Endodermal cell (in vitro differentiated cells): Measurements from ENCODE around the gene PAIP2. TPM values are rescaled to one million over a fixed set of nuclear protein-coding genes. Genes with fewer than 3 reads are reported as not detected.
"Not testable (repeated sequence)": the region's sequence is repeated elsewhere in the genome, so short reads cannot be mapped to it uniquely, and the experiment has no call there.

Experiments
- DNase-seq: peaks from one replicate; pipeline ENCODE4 v3.0.0-alpha.2; 2017
- H3K27ac ChIP-seq: 2 replicates; pipeline ENCODE4 v1.5.1; 2013; ENCODE audit warnings: mild to moderate bottlenecking, low read depth, low read length, moderate library complexity
- H3K27me3 ChIP-seq: 2 replicates; pipeline ENCODE4 v1.6.1; 2013; ENCODE audit warnings: mild to moderate bottlenecking, low read length, moderate library complexity; ENCODE audit not compliant: insufficient read depth, control insufficient read depth, poor library complexity, severe bottlenecking
- H3K36me3 ChIP-seq: 2 replicates; pipeline ENCODE4 v1.7.0; 2013; ENCODE audit warnings: mild to moderate bottlenecking, low read length, moderate library complexity; ENCODE audit not compliant: control insufficient read depth, insufficient read depth
- H3K4me1 ChIP-seq: one replicate; pipeline ENCODE4 v1.7.0; 2013; ENCODE audit warnings: low read length; ENCODE audit not compliant: control insufficient read depth, insufficient read depth
- H3K4me3 ChIP-seq: 2 replicates; pipeline ENCODE4 v1.5.1; 2013; ENCODE audit warnings: mild to moderate bottlenecking, low read length, moderate library complexity
- H3K9ac ChIP-seq: 2 replicates; pipeline ENCODE4 v1.6.1; 2013; ENCODE audit warnings: mild to moderate bottlenecking, low read length, moderate library complexity; ENCODE audit not compliant: poor library complexity, severe bottlenecking; ENCODE audit errors: extremely low read depth
- H3K9me3 ChIP-seq: 2 replicates; pipeline ENCODE4 v1.6.1; 2013; ENCODE audit warnings: mild to moderate bottlenecking, low read length, moderate library complexity; ENCODE audit not compliant: control insufficient read depth
- H3K27ac Mint-ChIP-seq: 2 replicates; pipeline ENCODE4 v1.8.0; 2020; ENCODE audit warnings: mixed read lengths
- H3K27me3 Mint-ChIP-seq: 2 replicates; pipeline ENCODE4 v1.8.0; 2021; ENCODE audit warnings: mild to moderate bottlenecking, mixed read lengths; ENCODE audit not compliant: insufficient read depth
- H3K36me3 Mint-ChIP-seq: 2 replicates; pipeline ENCODE4 v1.8.0; 2020; ENCODE audit warnings: low read depth, mixed read lengths
- H3K4me1 Mint-ChIP-seq: 2 replicates; pipeline ENCODE4 v1.8.0; 2020; ENCODE audit warnings: mixed read lengths
- H3K4me3 Mint-ChIP-seq: 2 replicates; pipeline ENCODE4 v1.8.0; 2020; ENCODE audit warnings: mild to moderate bottlenecking, moderate library complexity, mixed read lengths
- H3K9me3 Mint-ChIP-seq: 2 replicates; pipeline ENCODE4 v1.8.0; 2020; ENCODE audit warnings: mild to moderate bottlenecking, mixed read lengths
- CTCF ChIP-seq: fragments of 200-600 bp; sonication (generic); conservative IDR thresholded peaks from 2 replicates; pipeline ENCODE4 v1.5.0; 2021; ENCODE audit warnings: antibody characterized with exemption, mild to moderate bottlenecking
- WGBS, 2 experiments: methylation state at CpG; one replicate each; pipeline versions ENCODE4 v1.1.5 to v1.1.7; 2013; ENCODE audit warnings: missing lambda C conversion rate in 2 of 2, mixed read lengths in 1 of 2; ENCODE audit not compliant: insufficient coverage in 1 of 2, insufficient read length in 1 of 2; 5-methylcytosine and 5-hydroxymethylcytosine counted together
- total RNA-seq, 2 donors: library from RNA; stranded (reverse); fragmentation: NEBNext Ultra II Directional in 1 of 2; extraction: Animal tissue kit (Norgen Biotek cat#: 25700) in 1 of 2; gene quantifications; 2 replicates in 1 of 2; 3 replicates in 1 of 2; pipeline ENCODE4 v1.2.1, GENCODE V29; 2021

PAIP2 gene
- total RNA-seq, 2 donors from 2014 or later, result 128 to 142 TPM

DNA sequence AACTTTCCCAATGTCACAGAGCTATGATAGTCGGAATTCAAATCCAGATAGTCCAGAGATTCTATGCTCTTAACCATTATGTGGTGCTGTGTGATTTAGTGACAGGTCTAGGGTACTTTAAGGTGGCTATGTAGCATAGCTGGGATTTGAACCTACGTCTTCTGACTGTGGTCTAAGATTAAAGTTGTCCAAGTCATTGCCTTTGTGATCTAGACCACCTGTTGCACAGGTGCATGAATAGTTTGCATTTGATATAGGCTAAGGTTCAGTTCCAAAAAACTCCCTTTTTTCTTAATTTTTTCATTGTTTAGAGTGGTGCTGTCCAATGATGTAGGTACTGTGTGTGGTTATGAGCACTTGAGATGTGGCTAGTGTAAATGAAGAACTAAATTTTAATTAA is 2.5 kb downstream of the PAIP2 start:
- peak overlapping the region; percentile 88 for H3K4me3 ChIP-seq

DNA sequence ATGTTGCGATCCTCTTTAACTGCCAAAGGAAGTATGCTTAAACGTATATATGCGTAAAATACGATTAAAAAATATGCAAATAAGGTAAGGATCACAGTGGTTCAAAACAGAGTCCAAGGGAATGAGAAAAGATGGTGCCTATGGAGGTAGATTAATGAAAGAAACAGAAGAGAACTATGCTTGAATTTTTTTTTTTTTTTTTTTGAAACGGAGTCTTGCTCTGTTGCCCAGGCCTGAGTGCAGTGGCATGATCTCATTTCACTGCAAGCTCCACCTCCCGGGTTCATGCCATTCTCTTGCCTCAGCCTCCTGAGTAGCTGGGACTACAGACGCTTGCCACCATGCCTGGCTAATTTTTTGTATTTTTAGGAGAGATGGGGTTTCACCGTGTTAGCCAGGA is 3.8 kb downstream of the PAIP2 start:
- Mint-ChIP-seq H3K36me3 (peaks cover 40% of the 10 kb centered on the region), H3K4me1 (peaks cover 15% of the 10 kb centered on the region)
- peaks cover 44% of the 10 kb centered on the region for H3K36me3 ChIP-seq
- not testable (repeated sequence) for H3K4me1 ChIP-seq, H3K4me3 Mint-ChIP-seq, H3K4me3 ChIP-seq, H3K9me3 ChIP-seq, H3K27me3 ChIP-seq, H3K9ac ChIP-seq, DNase-seq, H3K9me3 Mint-ChIP-seq, H3K27ac ChIP-seq, H3K27ac Mint-ChIP-seq, H3K27me3 Mint-ChIP-seq
- 98% methylated on average over 6 to 8 of the region's 8 CpGs for WGBS, 2 experiments

More for the DNA sequence above, 2.5 kb downstream of the PAIP2 start:
- H3K36me3 Mint-ChIP-seq, result peaks cover 40% of the 10 kb centered on the region
- peak; percentile 10 for DNase-seq
- Histone ChIP-seq H3K27me3 (no peaks in the 10 kb centered on the region), H3K36me3 (peaks cover 39% of the 10 kb centered on the region), H3K4me1 (no peaks in the 10 kb centered on the region), H3K9me3 (no peaks in the 10 kb centered on the region), H3K9ac (no peak overlapping the region), H3K27ac (no peak overlapping the region)
- no peak for TF ChIP-seq CTCF
- WGBS, 2 experiments, result 98 to 100% methylated on average over 1 to 2 of the region's 2 CpGs
- peak overlapping the region; percentile 99 for H3K4me3 Mint-ChIP-seq
- peaks cover 3% of the 10 kb centered on the region for H3K27me3 Mint-ChIP-seq
- no peak overlapping the region for H3K27ac Mint-ChIP-seq
- H3K9me3 Mint-ChIP-seq, result no peaks in the 10 kb centered on the region
- H3K4me1 Mint-ChIP-seq, result peaks cover 15% of the 10 kb centered on the region

- not testable (repeated sequence) for H3K4me1 ChIP-seq, H3K27me3 ChIP-seq, H3K4me1 Mint-ChIP-seq, H3K4me3 Mint-ChIP-seq, H3K27ac Mint-ChIP-seq, H3K4me3 ChIP-seq, H3K27me3 Mint-ChIP-seq, H3K9me3 Mint-ChIP-seq, H3K27ac ChIP-seq, H3K9me3 ChIP-seq, H3K9ac ChIP-seq
- DNase-seq, result peak; percentile 22
- H3K36me3 ChIP-seq, result peaks cover 58% of the 10 kb centered on the region
- 94 to 96% methylated on average over 4 to 8 of the region's 9 CpGs for WGBS, 2 experiments
- H3K36me3 Mint-ChIP-seq, result peaks cover 42% of the 10 kb centered on the region
These were observed 6.2 kb downstream of the PAIP2 start for GRCh38 chr5:139347863-139348262.

GRCh38 chr5:139354186-139354585 is 12.5 kb downstream of the PAIP2 start:
- WGBS, 2 experiments, result 92 to 100% methylated on average over 2 to 3 of the region's 3 CpGs
- Histone ChIP-seq H3K9me3 (peaks cover 16% of the 10 kb centered on the region), H3K4me1 (no peaks in the 10 kb centered on the region), H3K36me3 (peaks cover 53% of the 10 kb centered on the region), H3K27ac (no peak overlapping the region), H3K9ac (no peak overlapping the region), H3K4me3 (no peak overlapping the region), H3K27me3 (no peaks in the 10 kb centered on the region)
- Mint-ChIP-seq H3K27me3 (no peaks in the 10 kb centered on the region), H3K9me3 (peaks cover 2% of the 10 kb centered on the region), H3K36me3 (peaks cover 37% of the 10 kb centered on the region), H3K4me1 (no peaks in the 10 kb centered on the region), H3K4me3 (no peak overlapping the region), H3K27ac (no peak overlapping the region)
- no peak for DNase-seq
- no peak for TF ChIP-seq CTCF

DNA sequence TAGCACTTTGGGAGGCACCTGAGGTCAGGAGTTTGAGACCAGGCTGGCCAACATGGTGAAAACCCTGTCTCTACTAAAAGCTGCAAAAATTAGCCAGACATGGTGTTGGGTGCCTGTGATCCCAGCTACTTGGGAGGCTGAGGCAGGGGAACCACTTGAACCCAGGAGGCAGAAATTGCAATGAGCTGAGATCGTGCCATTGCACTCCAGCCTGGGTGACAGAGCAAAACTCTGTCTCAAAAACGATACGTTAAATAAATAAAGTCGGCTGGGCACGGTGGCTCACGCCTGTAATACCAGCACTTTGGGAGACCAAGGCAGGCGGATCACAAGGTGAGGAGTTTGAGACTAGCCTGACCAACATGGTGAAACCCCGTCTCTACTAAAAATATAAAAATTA is 14.2 kb downstream of the PAIP2 start:
- not testable (repeated sequence) for H3K4me1 ChIP-seq, H3K4me3 Mint-ChIP-seq, H3K27ac ChIP-seq, H3K27ac Mint-ChIP-seq, DNase-seq, H3K4me3 ChIP-seq, H3K27me3 Mint-ChIP-seq, H3K9me3 Mint-ChIP-seq, H3K27me3 ChIP-seq, H3K4me1 Mint-ChIP-seq, H3K9ac ChIP-seq
- 97 to 98% methylated on average over 7 to 8 of the region's 8 CpGs for WGBS, 2 experiments
- Histone ChIP-seq H3K36me3 (peaks cover 48% of the 10 kb centered on the region), H3K9me3 (peaks cover 16% of the 10 kb centered on the region)
- peaks cover 43% of the 10 kb centered on the region for H3K36me3 Mint-ChIP-seq
